Lower lobe of right lung (tissue), 2 donors: ENCODE data around the gene KDM4B. TPM values are rescaled to one million over a fixed set of nuclear protein-coding genes. Genes with fewer than 3 reads are reported as not detected.

Experiments used
- ATAC-seq, 2 donors: fragments of 200-7000 bp; cut with Tn5 transposase; one replicate each; pipeline ENCODE4 v1.9.1; 2020 to 2022; ENCODE audit warnings: mild to moderate bottlenecking in 2 of 2, moderate library complexity in 2 of 2
- DNase-seq: peaks from one replicate; pipeline ENCODE4 v3.0.0-alpha.2; 2020
- H3K27ac ChIP-seq: fragments of 200-600 bp; one replicate; pipeline ENCODE4 v1.8.0; 2022
- H3K27me3 ChIP-seq: fragments of 200-600 bp; one replicate; pipeline ENCODE4 v1.8.0; 2022; ENCODE audit warnings: low read depth
- H3K36me3 ChIP-seq: fragments of 200-600 bp; one replicate; pipeline ENCODE4 v1.8.0; 2022; ENCODE audit warnings: mild to moderate bottlenecking
- H3K4me1 ChIP-seq: fragments of 200-600 bp; one replicate; pipeline ENCODE4 v1.8.0; 2022
- H3K4me3 ChIP-seq: fragments of 200-600 bp; one replicate; pipeline ENCODE4 v1.8.0; 2022; ENCODE audit warnings: mild to moderate bottlenecking
- H3K9me3 ChIP-seq: fragments of 200-600 bp; one replicate; pipeline ENCODE4 v1.8.0; 2022
- intact Hi-C: fragments of 100-400 bp; cut with DNase I; formaldehyde crosslinking; loops from one replicate; pipeline ENCODE4 v1.11.0; 2022
- long read RNA-seq: library from polyadenylated mRNA; unstranded; transcript quantifications from one replicate; pipeline ENCODE4 v2.0.0, GENCODE V29; 2021
- total RNA-seq: library from RNA; stranded (reverse); fragmentation: NEBNext Ultra II Directional; extraction: Animal tissue kit (Norgen Biotek cat#: 25700); gene quantifications from one replicate; pipeline ENCODE4 v1.2.1, GENCODE V29; 2021
- TF ChIP-seq, protein P1 (sequence below): fragments of 200-600 bp; IDR thresholded peaks from one replicate; pipeline ENCODE4 v1.8.0; 2022; ENCODE audit warnings: antibody characterized with exemption, mild to moderate bottlenecking
- donor health status: DM: no; HTN: yes; CAD: no; lungs with severe emphysema.

The KDM4B gene
- 40.3 TPM for total RNA-seq
- long read RNA-seq, full-length matches to known transcripts = 10 of 90 reads
- long read RNA-seq, partial matches to known transcripts = 29 of 90 reads
- long read RNA-seq, other reads (novel, unspliced or antisense) = 51 of 90 reads

DNA sequence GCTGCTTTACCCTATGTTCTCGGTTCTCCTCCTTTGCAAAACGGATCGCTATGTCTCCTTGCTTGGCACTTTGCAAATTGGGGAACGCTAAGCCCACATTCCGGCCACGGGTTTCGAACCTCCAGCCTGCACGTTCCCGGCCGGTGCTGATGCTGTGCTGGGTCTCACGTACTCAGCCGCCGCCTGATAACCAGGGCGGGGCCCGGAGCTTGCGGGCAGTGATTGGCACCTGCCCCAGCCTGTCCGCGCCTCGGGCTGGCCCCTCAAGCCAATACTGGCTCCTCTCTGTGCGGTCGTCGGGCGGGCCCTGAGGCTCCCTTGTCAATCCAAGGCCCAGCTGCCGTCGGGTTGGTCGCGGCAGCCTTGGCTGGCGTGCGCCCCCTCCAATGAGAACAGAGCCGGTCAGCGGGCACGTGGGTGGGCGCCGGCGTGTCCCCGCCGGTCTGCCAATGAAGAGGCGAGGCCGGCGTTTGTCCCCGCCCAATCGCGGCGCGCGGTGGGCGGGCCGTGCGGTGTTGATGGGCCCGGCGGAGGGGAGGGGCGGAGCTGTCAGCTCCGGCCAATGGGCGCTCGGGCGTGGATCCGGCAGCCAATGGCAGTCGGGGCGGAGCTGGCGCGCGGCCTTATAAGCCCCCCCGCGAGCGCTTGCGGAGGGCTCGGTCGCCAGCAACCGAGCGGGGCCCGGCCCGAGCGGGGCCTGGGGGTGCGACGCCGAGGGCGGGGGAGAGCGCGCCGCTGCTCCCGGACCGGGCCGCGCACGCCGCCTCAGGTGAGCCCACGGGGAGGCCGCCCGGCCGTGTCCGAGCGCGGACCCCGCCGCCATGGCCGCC lies at the start of gene KDM4B:
TSS of gene KDM4B (plus strand) at position 652 of the 830 bp plus-strand sequence. CDS start 63,778 bp downstream, outside the sequence.
- TF ChIP-seq, protein P1, sequence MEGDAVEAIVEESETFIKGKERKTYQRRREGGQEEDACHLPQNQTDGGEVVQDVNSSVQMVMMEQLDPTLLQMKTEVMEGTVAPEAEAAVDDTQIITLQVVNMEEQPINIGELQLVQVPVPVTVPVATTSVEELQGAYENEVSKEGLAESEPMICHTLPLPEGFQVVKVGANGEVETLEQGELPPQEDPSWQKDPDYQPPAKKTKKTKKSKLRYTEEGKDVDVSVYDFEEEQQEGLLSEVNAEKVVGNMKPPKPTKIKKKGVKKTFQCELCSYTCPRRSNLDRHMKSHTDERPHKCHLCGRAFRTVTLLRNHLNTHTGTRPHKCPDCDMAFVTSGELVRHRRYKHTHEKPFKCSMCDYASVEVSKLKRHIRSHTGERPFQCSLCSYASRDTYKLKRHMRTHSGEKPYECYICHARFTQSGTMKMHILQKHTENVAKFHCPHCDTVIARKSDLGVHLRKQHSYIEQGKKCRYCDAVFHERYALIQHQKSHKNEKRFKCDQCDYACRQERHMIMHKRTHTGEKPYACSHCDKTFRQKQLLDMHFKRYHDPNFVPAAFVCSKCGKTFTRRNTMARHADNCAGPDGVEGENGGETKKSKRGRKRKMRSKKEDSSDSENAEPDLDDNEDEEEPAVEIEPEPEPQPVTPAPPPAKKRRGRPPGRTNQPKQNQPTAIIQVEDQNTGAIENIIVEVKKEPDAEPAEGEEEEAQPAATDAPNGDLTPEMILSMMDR = no peak
- ATAC-seq = peak; percentile 98 to 99
- intact Hi-C loops = no loop called here

DNA sequence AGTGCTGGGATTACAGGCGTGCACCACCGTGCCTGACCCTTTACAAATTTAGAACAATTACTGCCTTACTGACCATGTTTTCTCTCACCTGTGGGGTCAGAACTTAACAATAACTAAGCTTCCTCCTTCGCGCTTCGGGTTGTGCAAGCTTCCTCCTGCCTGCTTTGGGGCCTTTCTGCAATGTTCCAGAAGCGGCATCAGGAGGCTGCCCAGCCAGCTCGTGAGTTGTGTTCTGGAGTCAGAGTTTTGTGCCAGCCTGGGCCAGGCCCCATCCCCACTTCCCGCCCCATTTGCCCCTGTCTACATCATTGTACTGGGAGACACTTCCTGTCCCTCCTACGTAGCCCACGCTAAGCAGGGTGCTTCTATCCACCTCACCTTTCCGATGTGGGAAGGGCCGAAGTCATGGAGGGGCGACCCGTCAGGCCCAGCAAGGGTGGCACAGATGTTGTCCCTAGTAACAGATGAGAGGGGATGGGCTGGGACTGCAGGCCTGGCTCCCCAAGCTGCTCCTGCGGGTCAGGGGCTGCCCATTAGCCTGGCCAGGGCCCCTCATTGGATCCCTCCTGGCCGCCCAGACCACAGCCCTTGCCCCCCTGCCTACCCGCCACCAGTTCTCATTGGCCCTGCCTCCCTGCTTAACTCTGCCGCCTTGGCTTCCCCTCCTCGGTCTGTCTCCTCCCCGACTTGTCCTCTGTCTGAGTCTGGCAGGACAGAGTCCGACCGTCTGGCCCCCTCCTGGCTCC lies 46.2 kb upstream of the KDM4B start:
- TF ChIP-seq, protein P1 = no peak
- Histone ChIP-seq H3K4me1 (no peaks in the 10 kb centered on the region), H3K27me3 (no peaks in the 10 kb centered on the region), H3K36me3 (no peaks in the 10 kb centered on the region), H3K4me3 (no peak overlapping the region), H3K27ac (no peak overlapping the region), H3K9me3 (no peaks in the 10 kb centered on the region)
- intact Hi-C loops = no loop called here
- DNase-seq (peak; percentile 67), ATAC-seq (peak in 1 of 2 donors; percentile 8)

More for the DNA sequence above, at the start of gene KDM4B:
- peak; percentile 100 for DNase-seq
- H3K27ac ChIP-seq = peak within 1 kb of the TSS; percentile 56
- no peaks in the 10 kb centered on the region for H3K9me3 ChIP-seq
- peak within 1 kb of the TSS; percentile 62 for H3K4me3 ChIP-seq
- peaks cover 42% of the 10 kb centered on the region for H3K4me1 ChIP-seq
- no peaks in the 10 kb centered on the region for H3K36me3 ChIP-seq
- H3K27me3 ChIP-seq = no peaks in the 10 kb centered on the region

DNA sequence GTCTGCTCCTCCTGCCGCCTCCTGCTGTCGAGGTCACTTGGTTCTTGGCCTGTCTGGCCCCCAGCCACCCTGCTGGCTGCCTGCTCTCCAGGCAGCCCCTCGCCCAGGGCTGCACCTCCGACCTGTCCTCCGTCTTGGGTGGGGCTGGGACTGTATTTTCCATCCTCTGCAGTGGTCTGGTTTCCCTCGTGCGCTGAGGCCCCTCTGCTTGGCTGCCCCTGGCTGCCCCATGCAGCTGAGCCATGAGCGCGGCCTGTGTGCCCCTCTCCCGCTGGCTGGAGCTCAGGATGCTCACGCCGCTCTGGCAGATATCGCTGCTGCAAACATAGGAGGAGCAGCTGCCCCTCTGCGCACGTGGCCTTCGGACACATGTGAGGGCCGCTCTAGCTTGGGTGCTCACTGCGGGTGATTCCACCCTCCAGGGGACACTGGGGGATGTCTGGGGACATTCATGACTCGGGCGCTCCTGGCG lies 45.6 kb upstream of the KDM4B start:
- intact Hi-C loops = no loop called here
- H3K36me3 ChIP-seq = no peaks in the 10 kb centered on the region
- H3K4me1 ChIP-seq = no peaks in the 10 kb centered on the region
- no peaks in the 10 kb centered on the region for H3K27me3 ChIP-seq
- no peaks in the 10 kb centered on the region for H3K9me3 ChIP-seq
- DNase-seq = no peak
- H3K27ac ChIP-seq = no peak overlapping the region
- TF ChIP-seq, protein P1 = no peak
- no peak overlapping the region for H3K4me3 ChIP-seq
- ATAC-seq = peak in 1 of 2 donors; percentile 25

DNA sequence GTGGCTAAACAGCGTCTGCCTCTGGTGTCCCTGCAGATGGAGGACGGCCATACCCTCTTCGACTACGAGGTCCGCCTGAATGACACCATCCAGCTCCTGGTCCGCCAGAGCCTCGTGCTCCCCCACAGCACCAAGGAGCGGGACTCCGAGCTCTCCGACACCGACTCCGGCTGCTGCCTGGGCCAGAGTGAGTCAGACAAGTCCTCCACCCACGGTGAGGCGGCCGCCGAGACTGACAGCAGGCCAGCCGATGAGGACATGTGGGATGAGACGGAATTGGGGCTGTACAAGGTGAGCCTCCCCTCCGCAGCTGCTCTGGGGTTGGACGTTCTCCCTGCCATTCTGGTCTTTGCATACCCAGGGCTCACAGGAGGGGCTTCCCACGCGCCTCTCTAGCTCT lies 39.7 kb upstream of the KDM4B start:
- Histone ChIP-seq H3K9me3 (no peaks in the 10 kb centered on the region), H3K4me3 (no peak overlapping the region), H3K27ac (no peak overlapping the region), H3K36me3 (no peaks in the 10 kb centered on the region), H3K27me3 (no peaks in the 10 kb centered on the region), H3K4me1 (no peaks in the 10 kb centered on the region)
- ATAC-seq = no peak
- TF ChIP-seq, protein P1 = no peak
- intact Hi-C loops = no loop called here
- DNase-seq = no peak

DNA sequence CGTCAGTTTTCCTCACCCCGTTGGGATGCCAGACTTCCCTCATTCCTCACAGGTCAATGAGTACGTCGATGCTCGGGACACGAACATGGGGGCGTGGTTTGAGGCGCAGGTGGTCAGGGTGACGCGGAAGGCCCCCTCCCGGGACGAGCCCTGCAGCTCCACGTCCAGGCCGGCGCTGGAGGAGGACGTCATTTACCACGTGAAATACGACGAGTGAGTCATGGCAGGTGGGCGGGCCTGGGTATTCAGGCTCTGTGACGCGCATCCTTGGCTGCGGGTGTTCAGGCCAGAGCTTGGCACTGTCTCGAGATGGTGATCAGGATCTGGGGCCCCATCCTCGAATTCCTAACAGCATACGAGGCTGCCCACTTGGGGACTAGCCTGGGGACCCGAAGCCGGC lies 38.2 kb upstream of the KDM4B start:
- Histone ChIP-seq H3K27ac (no peak overlapping the region), H3K4me1 (no peaks in the 10 kb centered on the region), H3K27me3 (no peaks in the 10 kb centered on the region), H3K9me3 (no peaks in the 10 kb centered on the region), H3K4me3 (no peak overlapping the region), H3K36me3 (no peaks in the 10 kb centered on the region)
- intact Hi-C loops = no loop called here
- TF ChIP-seq, protein P1 = no peak
- DNase-seq (no peak), ATAC-seq (no peak)
